K562 (cell line): ENCODE data around the gene NF1. TPM values are rescaled to one million over a fixed set of nuclear protein-coding genes. Genes with fewer than 3 reads are reported as not detected.
A peak's percentile ranks its signal among the peaks of the same experiment; 100 is the strongest.

ENCODE experiments used
- ATAC-seq: fragments of 200-7000 bp; cut with Tn5 transposase; 3 replicates; pipeline ENCODE4 v1.9.1; 2020; ENCODE audit warnings: moderate library complexity
- BruUV-seq: library from RNA; stranded (reverse); fragments of 400-500 nt; replicated peaks from 2 replicates; lab custom pipeline; 2021; lab: Mats Ljungman, UMichigan
- CTCF ChIA-PET: fragments of 300-600 bp; formaldehyde crosslinking; extraction: SDS; loops from one replicate; lab custom pipeline; 2021; ENCODE audit warnings: low intra/inter-chr PET ratio; lab: Yijun Ruan, JAX
- POLR2A ChIA-PET: fragments of 300-600, 350-650 bp; sonication (Branson Sonifier 250); formaldehyde crosslinking; extraction: SDS; loops from one replicate; lab custom pipeline; 2021; ENCODE audit warnings: antibody characterized with exemption, inconsistent platforms; lab: Yijun Ruan, JAX
- DNase-seq, 4 experiments: peaks; one replicate each; pipeline versions ENCODE4 v3.0.0 to v3.0.0-alpha.2; 2011 to 2018; ENCODE audit warnings: low spot score in 3 of 4, mixed read lengths in 3 of 4; ENCODE audit errors: extremely low read depth in 1 of 4
- FAIRE-seq: peaks from 2 replicates; lab custom pipeline; 2011; peaks lifted over from hg19 to GRCh38; lab: Jason Lieb, UNC
- H2AFZ ChIP-seq: 2 replicates; pipeline ENCODE4 v1.6.0; 2011; ENCODE audit warnings: low read depth, low read length, control low read depth, inconsistent platforms
- H3K27ac ChIP-seq: fragments of 200-600 bp; 3 replicates; pipeline ENCODE4 v1.8.0; 2011; ENCODE audit warnings: low read depth, mild to moderate bottlenecking, control low read depth, inconsistent platforms, low read length, moderate library complexity, mixed read lengths; ENCODE audit errors: extremely low read depth
- H3K27me3 ChIP-seq, 2 experiments: fragments of 300-600 bp in 1 of 2; 2 replicates in 1 of 2; 3 replicates in 1 of 2; pipeline versions ENCODE4 v1.6.0 to v1.8.0; 2011; ENCODE audit warnings: inconsistent platforms in 2 of 2, low read length in 2 of 2, mild to moderate bottlenecking in 1 of 2, mixed read lengths in 1 of 2, moderate library complexity in 1 of 2; ENCODE audit not compliant: control insufficient read depth in 2 of 2, insufficient read depth in 2 of 2
- H3K36me3 ChIP-seq: fragments of 300-600 bp; 3 replicates; pipeline ENCODE4 v1.8.0; 2011; ENCODE audit warnings: mild to moderate bottlenecking, low read length, inconsistent platforms; ENCODE audit not compliant: control insufficient read depth, insufficient read depth
- H3K4me1 ChIP-seq, 2 experiments: fragments of 200-600 bp in 1 of 2; replicated peaks in 1 of 2; 2 replicates in 1 of 2; 3 replicates in 1 of 2; pipeline versions ENCODE4 v1.5.1 to v1.8.0; 2011; ENCODE audit warnings: inconsistent platforms in 2 of 2, low read length in 2 of 2, mild to moderate bottlenecking in 1 of 2, mixed read lengths in 1 of 2, moderate library complexity in 1 of 2; ENCODE audit not compliant: control insufficient read depth in 2 of 2, insufficient read depth in 2 of 2
- H3K4me2 ChIP-seq: 2 replicates; pipeline ENCODE4 v1.6.1; 2011; ENCODE audit warnings: low read length, control low read depth, inconsistent platforms, mixed read lengths; ENCODE audit not compliant: insufficient read depth
- H3K4me3 ChIP-seq: fragments of 200-600 bp; sonication (generic), shearing (Covaris generic); 2 replicates; pipeline ENCODE4 v1.5.1; 2016; ENCODE audit warnings: control low read depth, inconsistent platforms
- H3K79me2 ChIP-seq: fragments of 200-600 bp; 3 replicates; pipeline ENCODE4 v1.8.0; 2011; ENCODE audit warnings: low read length, inconsistent platforms; ENCODE audit not compliant: control insufficient read depth, insufficient read depth
- H3K9ac ChIP-seq, 2 experiments: 2 replicates each; pipeline versions ENCODE4 v1.6.0 to v1.6.1; 2011; ENCODE audit warnings: low read depth in 2 of 2, low read length in 2 of 2, control low read depth in 1 of 2, inconsistent platforms in 1 of 2, mild to moderate bottlenecking in 1 of 2, mixed read lengths in 1 of 2; ENCODE audit not compliant: insufficient read depth in 1 of 2
- H3K9me1 ChIP-seq: one replicate; pipeline ENCODE4 v1.6.0; 2011; ENCODE audit warnings: inconsistent platforms, mild to moderate bottlenecking, low read length, moderate library complexity; ENCODE audit not compliant: control insufficient read depth, insufficient read depth
- H3K9me3 ChIP-seq: replicated peaks from 2 replicates; pipeline ENCODE4 v1.5.1; 2011; ENCODE audit warnings: low read depth, low read length, inconsistent platforms; ENCODE audit not compliant: control insufficient read depth, insufficient read depth
- H4K20me1 ChIP-seq: replicated peaks from 2 replicates; pipeline ENCODE4 v1.6.1; 2011; ENCODE audit warnings: low read length, inconsistent platforms, mixed read lengths; ENCODE audit not compliant: control insufficient read depth, insufficient read depth
- ADNP ChIP-seq: fragments of 200-800 bp; sonication (Bioruptor generic); IDR thresholded peaks from 2 replicates; pipeline ENCODE4 v1.6.1; 2016; ENCODE audit warnings: missing genetic modification characterization, missing compliant biosample characterization
- BACH1 ChIP-seq: fragments of 200-800 bp; sonication (Bioruptor generic); IDR thresholded peaks from 2 replicates; pipeline ENCODE4 v1.6.1; 2016; ENCODE audit warnings: missing genetic modification characterization, missing compliant biosample characterization
- DDX20 ChIP-seq: fragments of 450-650 bp; IDR thresholded peaks from 2 replicates; pipeline ENCODE4 v1.6.1; 2016; ENCODE audit warnings: missing genetic modification characterization, low read depth, mild to moderate bottlenecking, missing compliant biosample characterization, moderate library complexity
- KDM5B ChIP-seq: fragments of 200-600 bp; sonication (generic); IDR thresholded peaks from 2 replicates; pipeline ENCODE4 v1.6.1; 2012; ENCODE audit warnings: low read depth, mild to moderate bottlenecking, moderate library complexity, low read length, control low read depth, inconsistent platforms; ENCODE audit not compliant: insufficient replicate concordance
- ZNF121 ChIP-seq: sonication (generic); formaldehyde crosslinking; conservative IDR thresholded peaks from 2 replicates; pipeline ENCODE4 v1.8.0; 2022; ENCODE audit warnings: missing genetic modification reagents
- ZNF217 ChIP-seq: sonication (generic); formaldehyde crosslinking; IDR thresholded peaks from 2 replicates; pipeline ENCODE4 v1.8.0; 2022; ENCODE audit warnings: mild to moderate bottlenecking, missing genetic modification reagents
- WGBS: fragments of 100-300 bp; shearing (Covaris generic); methylation state at CpG from one replicate; pipeline ENCODE4 v1.1.6; 2016; ENCODE audit warnings: low coverage, mixed read lengths; ENCODE audit not compliant: insufficient coverage; ENCODE audit errors: missing lambda C conversion rate; 5-methylcytosine and 5-hydroxymethylcytosine counted together
- in situ Hi-C: fragments of 300-500 bp; cut with MboI; formaldehyde crosslinking; loops from 4 replicates; pipeline ENCODE4 v1.15.0; 2018; ENCODE audit warnings: inconsistent platforms, mixed read lengths
- intact Hi-C: fragments of 100-400 bp; cut with micrococcal nuclease; formaldehyde crosslinking; loops from 2 replicates; pipeline ENCODE4 v1.14.2; 2022
- polyA plus RNA-seq, 8 experiments: library from polyadenylated mRNA; depleted of rRNA in 4 of 8; stranded (reverse) in 5 of 8; unstranded in 3 of 8; fragments of >200 nt; fragmentation: Nextera tagmentation in 2 of 8; fragmentation: Illumina TruSeq in 1 of 8; extraction: Ambion mirVana in 2 of 8; extraction: Trizol in 1 of 8; gene quantifications; 2 replicates each; pipeline versions ENCODE4 v1.2.1 to v1.2.3, GENCODE V29; 2011 to 2014; ENCODE audit warnings: inconsistent platforms in 1 of 8, missing spikeins in 1 of 8
- total RNA-seq, 7 experiments: library from RNA; depleted of rRNA in 6 of 7; stranded (reverse); fragments of >200 nt in 6 of 7; fragmentation: Illumina TruSeq in 2 of 7; extraction: Trizol in 2 of 7; gene quantifications; 2 replicates each; pipeline versions ENCODE4 v1.2.1 to v1.2.3, GENCODE V29; 2011 to 2021; ENCODE audit warnings: low replicate concordance in 1 of 7
- TF ChIP-seq, protein P1 (sequence below): fragments of 450-650 bp; IDR thresholded peaks from 2 replicates; pipeline ENCODE4 v1.6.1; 2016; ENCODE audit warnings: low read depth

Gene NF1
- total and polyA plus RNA-seq, 9 of the 15 experiments (the other 6 are each of a cell fraction or from before 2014, with no cell fraction given): 3.4 to 41.9 (median 24.3) TPM

DNA sequence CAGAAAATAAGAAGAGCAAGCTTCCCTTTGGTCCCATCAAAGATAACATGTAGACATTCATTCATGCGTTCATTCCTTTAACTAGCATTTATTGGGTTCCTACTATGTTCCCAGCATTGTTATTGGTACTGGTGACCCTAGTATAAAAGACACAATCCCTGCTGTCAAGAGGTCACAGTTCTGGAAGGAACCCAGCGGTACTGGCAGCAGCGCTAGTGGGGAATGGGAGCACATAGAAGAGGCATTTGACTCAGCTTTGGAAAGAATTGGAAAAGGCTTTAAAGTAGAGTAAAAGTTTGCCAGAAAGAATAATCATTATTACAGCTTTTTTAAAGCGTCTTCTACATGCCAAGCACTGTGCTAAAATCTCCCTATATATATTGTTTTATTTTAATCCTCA lies 41.7 kb upstream of the NF1 start:
- Histone ChIP-seq H3K9ac (no peak overlapping the region), H3K4me1 (peaks cover 5 to 21% of the 10 kb centered on the region in 2 experiments; a peak in 4 of 5 replicates), H3K9me1 (no peaks in the 10 kb centered on the region), H3K9me3 (no peaks in the 10 kb centered on the region), H3K79me2 (no peaks in the 10 kb centered on the region), H3K4me3 (no peak overlapping the region)
- POLR2A ChIA-PET: interaction anchor here (2.2 kb wide), 1 partner anchor 38 kb away, joined by 4 read pairs; no protein-coding TSS in a partner anchor
- intact Hi-C loops: no loop called here
- TF ChIP-seq BACH1 (tag) (no peak), KDM5B (peak; percentile 16)
- TF ChIP-seq, all 486 proteins: peak for 1
- H2AFZ ChIP-seq: peak overlapping the region; percentile 66
- H3K4me2 ChIP-seq: 0 out of 2 replicates have a peak overlapping the region, but pooled peaks have one; percentile 38
- no TSS peak for BruUV-seq
- H3K27me3 ChIP-seq: no peaks in the 10 kb centered on the region
- peak overlapping the region; percentile 24; the same call in 1 of the 3 replicates for H3K27ac ChIP-seq
- H3K36me3 ChIP-seq: no peaks in the 10 kb centered on the region
- H4K20me1 ChIP-seq: no peaks in the 10 kb centered on the region
- CTCF ChIA-PET: no interaction called here
- FAIRE-seq: no peak
- in situ Hi-C loops: no loop called here
- ATAC-seq: no peak
- WGBS: 76% methylated on average over 4 of the region's 4 CpGs
- no peak for DNase-seq

DNA sequence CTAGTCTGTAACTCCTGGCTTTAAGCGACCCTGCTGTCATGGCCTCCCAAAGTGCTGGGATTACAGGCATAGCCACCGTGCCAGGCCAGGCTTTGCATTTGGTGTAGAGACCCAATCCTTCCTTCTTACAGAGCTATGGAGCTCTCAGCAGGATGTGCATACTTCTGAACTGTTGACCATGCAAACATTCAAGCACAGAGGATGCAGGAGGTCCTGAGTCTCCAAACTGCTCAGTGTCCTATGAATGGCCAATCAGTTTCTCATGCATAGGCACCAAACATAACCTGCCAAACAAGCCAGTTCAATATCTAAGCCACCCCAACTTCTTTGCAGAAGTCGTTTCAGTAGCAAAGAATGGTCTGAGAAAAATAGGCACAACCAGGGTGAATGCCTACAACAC lies 40.0 kb upstream of the NF1 start:
- ChIA-PET CTCF (no interaction called here), POLR2A (interaction anchor here (0.6 to 1.4 kb wide), 3 partner anchors 9 to 865 kb away, joined by 3 to 4 read pairs (median 3); no protein-coding TSS in a partner anchor)
- no peak overlapping the region for H2AFZ ChIP-seq
- FAIRE-seq (no peak), ATAC-seq (no peak), DNase-seq (no peak)
- H3K4me3 ChIP-seq: no peak overlapping the region
- no peaks in the 10 kb centered on the region for H3K36me3 ChIP-seq
- no peaks in the 10 kb centered on the region for H3K9me3 ChIP-seq
- H3K4me1 ChIP-seq: peaks cover 5 to 17% of the 10 kb centered on the region in 2 experiments; a peak in 4 of 5 replicates
- no TSS peak for BruUV-seq
- no peak overlapping the region for H3K9ac ChIP-seq
- no peaks in the 10 kb centered on the region for H3K27me3 ChIP-seq
- H3K9me1 ChIP-seq: no peaks in the 10 kb centered on the region
- no peak for TF ChIP-seq ZNF121 (CRISPR knock-in tag)
- TF ChIP-seq DDX20 (tag): no peak
- TF ChIP-seq ADNP (tag): no peak
- TF ChIP-seq ZNF217 (CRISPR knock-in tag): no peak
- TF ChIP-seq, protein P1, sequence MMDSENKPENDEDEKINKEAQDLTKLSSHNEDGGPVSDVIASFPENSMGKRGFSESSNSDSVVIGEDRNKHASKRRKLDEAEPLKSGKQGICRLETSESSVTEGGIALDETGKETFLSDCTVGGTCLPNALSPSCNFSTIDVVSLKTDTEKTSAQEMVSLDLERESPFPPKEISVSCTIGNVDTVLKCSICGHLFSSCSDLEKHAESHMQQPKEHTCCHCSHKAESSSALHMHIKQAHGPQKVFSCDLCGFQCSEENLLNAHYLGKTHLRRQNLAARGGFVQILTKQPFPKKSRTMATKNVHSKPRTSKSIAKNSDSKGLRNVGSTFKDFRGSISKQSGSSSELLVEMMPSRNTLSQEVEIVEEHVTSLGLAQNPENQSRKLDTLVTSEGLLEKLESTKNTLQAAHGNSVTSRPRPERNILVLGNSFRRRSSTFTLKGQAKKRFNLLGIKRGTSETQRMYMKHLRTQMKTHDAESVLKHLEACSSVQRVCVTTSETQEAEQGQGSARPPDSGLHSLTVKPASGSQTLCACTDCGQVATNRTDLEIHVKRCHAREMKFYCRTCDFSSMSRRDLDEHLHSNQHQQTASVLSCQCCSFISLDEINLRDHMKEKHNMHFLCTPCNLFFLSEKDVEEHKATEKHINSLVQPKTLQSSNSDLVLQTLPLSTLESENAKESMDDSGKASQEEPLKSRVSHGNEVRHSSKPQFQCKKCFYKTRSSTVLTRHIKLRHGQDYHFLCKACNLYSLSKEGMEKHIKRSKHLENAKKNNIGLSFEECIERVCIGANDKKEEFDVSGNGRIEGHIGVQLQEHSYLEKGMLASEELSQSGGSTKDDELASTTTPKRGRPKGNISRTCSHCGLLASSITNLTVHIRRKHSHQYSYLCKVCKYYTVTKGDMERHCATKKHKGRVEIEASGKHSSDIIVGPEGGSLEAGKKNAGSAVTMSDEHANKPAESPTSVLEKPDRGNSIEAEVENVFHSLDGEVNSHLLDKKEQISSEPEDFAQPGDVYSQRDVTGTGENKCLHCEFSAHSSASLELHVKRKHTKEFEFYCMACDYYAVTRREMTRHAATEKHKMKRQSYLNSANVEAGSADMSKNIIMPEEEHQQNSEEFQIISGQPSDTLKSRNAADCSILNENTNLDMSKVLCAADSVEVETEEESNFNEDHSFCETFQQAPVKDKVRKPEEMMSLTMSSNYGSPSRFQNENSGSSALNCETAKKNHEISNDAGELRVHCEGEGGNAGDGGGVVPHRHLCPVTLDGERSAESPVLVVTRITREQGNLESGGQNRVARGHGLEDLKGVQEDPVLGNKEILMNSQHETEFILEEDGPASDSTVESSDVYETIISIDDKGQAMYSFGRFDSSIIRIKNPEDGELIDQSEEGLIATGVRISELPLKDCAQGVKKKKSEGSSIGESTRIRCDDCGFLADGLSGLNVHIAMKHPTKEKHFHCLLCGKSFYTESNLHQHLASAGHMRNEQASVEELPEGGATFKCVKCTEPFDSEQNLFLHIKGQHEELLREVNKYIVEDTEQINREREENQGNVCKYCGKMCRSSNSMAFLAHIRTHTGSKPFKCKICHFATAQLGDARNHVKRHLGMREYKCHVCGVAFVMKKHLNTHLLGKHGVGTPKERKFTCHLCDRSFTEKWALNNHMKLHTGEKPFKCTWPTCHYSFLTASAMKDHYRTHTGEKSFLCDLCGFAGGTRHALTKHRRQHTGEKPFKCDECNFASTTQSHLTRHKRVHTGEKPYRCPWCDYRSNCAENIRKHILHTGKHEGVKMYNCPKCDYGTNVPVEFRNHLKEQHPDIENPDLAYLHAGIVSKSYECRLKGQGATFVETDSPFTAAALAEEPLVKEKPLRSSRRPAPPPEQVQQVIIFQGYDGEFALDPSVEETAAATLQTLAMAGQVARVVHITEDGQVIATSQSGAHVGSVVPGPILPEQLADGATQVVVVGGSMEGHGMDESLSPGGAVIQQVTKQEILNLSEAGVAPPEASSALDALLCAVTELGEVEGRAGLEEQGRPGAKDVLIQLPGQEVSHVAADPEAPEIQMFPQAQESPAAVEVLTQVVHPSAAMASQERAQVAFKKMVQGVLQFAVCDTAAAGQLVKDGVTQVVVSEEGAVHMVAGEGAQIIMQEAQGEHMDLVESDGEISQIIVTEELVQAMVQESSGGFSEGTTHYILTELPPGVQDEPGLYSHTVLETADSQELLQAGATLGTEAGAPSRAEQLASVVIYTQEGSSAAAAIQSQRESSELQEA: no peak
- intact Hi-C loops (no loop called here), in situ Hi-C loops (no loop called here)
- H3K4me2 ChIP-seq: no peak overlapping the region
- no peaks in the 10 kb centered on the region for H3K79me2 ChIP-seq
- WGBS: 17% methylated on average over 3 of the region's 3 CpGs
- no peaks in the 10 kb centered on the region for H4K20me1 ChIP-seq
- no peak overlapping the region for H3K27ac ChIP-seq
